Esophagus squamous epithelium (tissue), 5 donors: ENCODE data around the gene ARMC9. TPM values are rescaled to one million over a fixed set of nuclear protein-coding genes. Genes with fewer than 3 reads are reported as not detected.

ENCODE experiments used
- DNase-seq: peaks from one replicate; lab custom pipeline; 2025; lab: John Stamatoyannopoulos, UW
- H3K27ac ChIP-seq, 4 donors: fragments of 200-600 bp; sonication (generic); one replicate each; pipeline ENCODE4 v1.5.1; 2016 to 2019; ENCODE audit warnings: mild to moderate bottlenecking in 1 of 4
- H3K27me3 ChIP-seq, 4 donors: fragments of 200-600 bp; sonication (generic); 1 replicate in 3 of 4; 2 replicates in 1 of 4; pipeline versions ENCODE4 v1.5.1 to v1.6.0; 2017 to 2021; ENCODE audit warnings: antibody characterized with exemption in 1 of 4
- H3K36me3 ChIP-seq, 3 donors: fragments of 200-600 bp; sonication (generic); one replicate each; pipeline ENCODE4 v1.5.1; 2016 to 2019
- H3K4me1 ChIP-seq, 3 donors: fragments of 200-600 bp; sonication (generic); one replicate each; pipeline ENCODE4 v1.5.1; 2017 to 2019
- H3K4me3 ChIP-seq, 4 donors: fragments of 200-600 bp; sonication (generic); 1 replicate in 3 of 4; 2 replicates in 1 of 4; pipeline ENCODE4 v1.5.1; 2016 to 2019; ENCODE audit warnings: mild to moderate bottlenecking in 2 of 4, moderate library complexity in 1 of 4
- H3K9me3 ChIP-seq, 3 donors: fragments of 200-600 bp; sonication (generic); one replicate each; pipeline ENCODE4 v1.5.1; 2016 to 2019
- POLR2A ChIP-seq, 4 donors: fragments of 450-650 bp; IDR thresholded peaks; one replicate each; pipeline ENCODE4 v1.6.1; 2017; ENCODE audit warnings: antibody characterized with exemption in 4 of 4, mild to moderate bottlenecking in 4 of 4, moderate library complexity in 3 of 4
- WGBS, 2 donors: methylation state at CpG; one replicate each; pipeline ENCODE4 v1.1.5; 2018; 5-methylcytosine and 5-hydroxymethylcytosine counted together
- intact Hi-C: fragments of 100-400 bp; cut with DNase I; formaldehyde crosslinking; loops from one replicate; pipeline ENCODE4 v1.15.0; 2022
- total RNA-seq, 4 donors: library from RNA; depleted of rRNA; stranded (reverse); fragments of >200 nt; gene quantifications; one replicate each; pipeline ENCODE4 v1.1.0, GENCODE V29; 2016
- TF ChIP-seq, protein P1 (sequence below), 6 experiments: fragments of 450-650 bp in 4 of 6; fragments of 200-600 bp in 2 of 6; sonication (generic) in 2 of 6; IDR thresholded peaks; one replicate each; pipeline ENCODE4 v1.5.1; 2016 to 2019; ENCODE audit warnings: antibody characterized with exemption in 6 of 6, mild to moderate bottlenecking in 4 of 6, moderate library complexity in 4 of 6
- donor health status: DM: yes; HTN: yes; CAD: no.

ARMC9 gene
- total RNA-seq, 4 donors from 2014 or later = 2.1 to 13.9 (median 3.9) TPM

- DNase-seq = no peak
- no peak overlapping the region for H3K4me3 ChIP-seq
- 93 to 94% methylated on average over 20 of the region's 20 CpGs for WGBS, 2 donors
- no peaks in the 10 kb centered on the region for H3K4me1 ChIP-seq
- peaks cover 0 to 47% (median 0%) of the 10 kb centered on the region in 3 donors for H3K36me3 ChIP-seq
- H3K27ac ChIP-seq = no peak overlapping the region
- H3K27me3 ChIP-seq = no peaks in the 10 kb centered on the region
- intact Hi-C loops = no loop called here
- no peak for TF ChIP-seq POLR2A (IDR thresholded peaks at IDR 0.05)
- TF ChIP-seq, protein P1, sequence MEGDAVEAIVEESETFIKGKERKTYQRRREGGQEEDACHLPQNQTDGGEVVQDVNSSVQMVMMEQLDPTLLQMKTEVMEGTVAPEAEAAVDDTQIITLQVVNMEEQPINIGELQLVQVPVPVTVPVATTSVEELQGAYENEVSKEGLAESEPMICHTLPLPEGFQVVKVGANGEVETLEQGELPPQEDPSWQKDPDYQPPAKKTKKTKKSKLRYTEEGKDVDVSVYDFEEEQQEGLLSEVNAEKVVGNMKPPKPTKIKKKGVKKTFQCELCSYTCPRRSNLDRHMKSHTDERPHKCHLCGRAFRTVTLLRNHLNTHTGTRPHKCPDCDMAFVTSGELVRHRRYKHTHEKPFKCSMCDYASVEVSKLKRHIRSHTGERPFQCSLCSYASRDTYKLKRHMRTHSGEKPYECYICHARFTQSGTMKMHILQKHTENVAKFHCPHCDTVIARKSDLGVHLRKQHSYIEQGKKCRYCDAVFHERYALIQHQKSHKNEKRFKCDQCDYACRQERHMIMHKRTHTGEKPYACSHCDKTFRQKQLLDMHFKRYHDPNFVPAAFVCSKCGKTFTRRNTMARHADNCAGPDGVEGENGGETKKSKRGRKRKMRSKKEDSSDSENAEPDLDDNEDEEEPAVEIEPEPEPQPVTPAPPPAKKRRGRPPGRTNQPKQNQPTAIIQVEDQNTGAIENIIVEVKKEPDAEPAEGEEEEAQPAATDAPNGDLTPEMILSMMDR (IDR thresholded peaks at IDR 0.05) = no peak
- no peaks in the 10 kb centered on the region for H3K9me3 ChIP-seq
These were observed 72.0 kb downstream of the ARMC9 start for GRCh38 chr2:231270221-231271114.

- Histone ChIP-seq H3K4me3 (no peak overlapping the region), H3K4me1 (no peaks in the 10 kb centered on the region), H3K9me3 (no peaks in the 10 kb centered on the region), H3K27me3 (no peaks in the 10 kb centered on the region), H3K36me3 (peaks cover 0 to 60% (median 0%) of the 10 kb centered on the region in 3 donors), H3K27ac (no peak overlapping the region)
- TF ChIP-seq POLR2A (IDR thresholded peaks at IDR 0.05) = no peak
- TF ChIP-seq, protein P1 (IDR thresholded peaks at IDR 0.05) = no peak
- 93 to 96% methylated on average over 4 of the region's 4 CpGs for WGBS, 2 donors
- intact Hi-C loops = no loop called here
- DNase-seq = no peak
These were observed 74.6 kb downstream of the ARMC9 start for GRCh38 chr2:231272991-231273390.

- intact Hi-C loops = no loop called here
- WGBS, 2 donors = 78 to 94% methylated on average over 2 of the region's 2 CpGs
- Histone ChIP-seq H3K27ac (no peak overlapping the region), H3K4me3 (no peak overlapping the region), H3K4me1 (no peaks in the 10 kb centered on the region), H3K9me3 (no peaks in the 10 kb centered on the region), H3K27me3 (no peaks in the 10 kb centered on the region), H3K36me3 (peaks cover 0 to 54% (median 0%) of the 10 kb centered on the region in 3 donors)
- no peak for DNase-seq
- no peak for TF ChIP-seq POLR2A (IDR thresholded peaks at IDR 0.05)
- TF ChIP-seq, protein P1 (IDR thresholded peaks at IDR 0.05) = no peak
These were observed 78.6 kb downstream of the ARMC9 start for GRCh38 chr2:231276987-231277386.

- intact Hi-C loops = no loop called here
- WGBS, 2 donors = 73 to 76% methylated on average over 8 of the region's 8 CpGs
These were observed 79.5 kb downstream of the ARMC9 start for GRCh38 chr2:231277962-231278361.

DNA sequence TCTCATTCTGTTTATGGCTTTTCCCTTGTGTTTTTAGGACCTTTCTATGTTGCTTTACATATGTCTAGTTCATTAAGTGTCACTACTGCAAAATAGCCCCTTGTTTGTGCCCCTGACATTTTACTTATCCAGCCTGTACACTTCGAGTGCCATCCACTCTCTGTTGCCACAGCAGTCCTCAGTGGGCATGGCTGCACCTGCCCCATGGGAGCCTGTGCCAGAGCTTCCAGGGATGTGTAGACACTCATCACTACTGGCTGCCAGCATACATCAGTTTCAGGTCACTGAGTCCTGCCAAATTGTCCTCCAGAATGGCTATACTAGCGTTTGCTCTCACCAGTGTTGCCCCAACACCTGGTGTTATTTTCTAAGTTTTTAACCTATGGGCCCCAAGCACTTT, 80.4 kb downstream of the ARMC9 start:
- TF ChIP-seq, protein P1 (IDR thresholded peaks at IDR 0.05) = no peak
- no peak for TF ChIP-seq POLR2A (IDR thresholded peaks at IDR 0.05)
- intact Hi-C loops = no loop called here

More at GRCh38 chr2:231277962-231278361, 79.5 kb downstream of the ARMC9 start:
- Histone ChIP-seq H3K36me3 (peaks cover 0 to 52% (median 0%) of the 10 kb centered on the region in 3 donors), H3K9me3 (no peaks in the 10 kb centered on the region), H3K27me3 (no peaks in the 10 kb centered on the region), H3K4me3 (no peak overlapping the region), H3K4me1 (no peaks in the 10 kb centered on the region), H3K27ac (no peak overlapping the region)
- DNase-seq = no peak
- no peak for TF ChIP-seq POLR2A (IDR thresholded peaks at IDR 0.05)
- TF ChIP-seq, protein P1 (IDR thresholded peaks at IDR 0.05) = no peak

More for the DNA sequence above, 80.4 kb downstream of the ARMC9 start:
- Histone ChIP-seq H3K4me3 (no peak overlapping the region), H3K36me3 (peaks cover 0 to 47% (median 0%) of the 10 kb centered on the region in 3 donors), H3K4me1 (no peaks in the 10 kb centered on the region), H3K9me3 (no peaks in the 10 kb centered on the region), H3K27me3 (no peaks in the 10 kb centered on the region), H3K27ac (no peak overlapping the region)
- 67 to 85% methylated on average over 2 of the region's 2 CpGs for WGBS, 2 donors
- no peak for DNase-seq
